GM18520 (cell line): Measurements from ENCODE around the gene LTBP2.

ENCODE experiments used
- ATAC-seq: cut with Tn5 transposase; IDR thresholded peaks from one replicate; pipeline ENCODE4 v1.9.1; 2021; ENCODE audit not compliant: unreplicated experiment

Gene LTBP2

DNA sequence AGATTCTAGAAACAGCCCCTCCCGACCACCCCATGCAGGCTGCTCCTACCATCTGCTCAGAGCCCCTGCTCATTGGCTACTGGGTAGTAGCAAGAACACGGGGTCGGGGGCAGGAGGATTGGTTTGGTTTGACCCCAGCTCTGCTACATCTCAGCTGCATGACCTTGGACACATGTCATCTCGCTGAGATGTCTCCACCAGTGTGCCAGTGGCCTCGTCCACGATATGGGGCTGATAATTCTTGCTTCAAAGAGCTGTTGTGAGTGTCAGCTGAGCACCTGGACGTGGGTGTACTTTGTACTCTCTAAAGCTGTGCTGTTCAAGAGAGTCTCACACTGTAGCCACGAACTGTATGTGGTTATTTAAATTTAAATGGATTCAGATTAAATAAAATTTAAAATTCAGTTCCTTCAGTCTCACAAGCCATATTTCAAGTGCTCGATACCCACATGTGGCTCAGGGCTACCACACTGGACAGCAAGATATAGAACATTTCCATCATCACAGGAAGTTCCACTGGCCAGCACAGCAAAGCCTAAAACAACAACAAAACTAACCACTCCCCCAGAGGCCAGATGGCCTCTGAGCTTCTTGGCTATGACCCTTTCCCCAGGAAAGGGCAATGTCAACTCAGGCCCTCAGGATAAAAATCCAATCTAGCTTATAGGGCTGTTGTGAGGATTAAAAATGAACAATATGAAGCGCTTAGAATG, 18.6 kb downstream of the LTBP2 start:
- ATAC-seq = no peak

DNA sequence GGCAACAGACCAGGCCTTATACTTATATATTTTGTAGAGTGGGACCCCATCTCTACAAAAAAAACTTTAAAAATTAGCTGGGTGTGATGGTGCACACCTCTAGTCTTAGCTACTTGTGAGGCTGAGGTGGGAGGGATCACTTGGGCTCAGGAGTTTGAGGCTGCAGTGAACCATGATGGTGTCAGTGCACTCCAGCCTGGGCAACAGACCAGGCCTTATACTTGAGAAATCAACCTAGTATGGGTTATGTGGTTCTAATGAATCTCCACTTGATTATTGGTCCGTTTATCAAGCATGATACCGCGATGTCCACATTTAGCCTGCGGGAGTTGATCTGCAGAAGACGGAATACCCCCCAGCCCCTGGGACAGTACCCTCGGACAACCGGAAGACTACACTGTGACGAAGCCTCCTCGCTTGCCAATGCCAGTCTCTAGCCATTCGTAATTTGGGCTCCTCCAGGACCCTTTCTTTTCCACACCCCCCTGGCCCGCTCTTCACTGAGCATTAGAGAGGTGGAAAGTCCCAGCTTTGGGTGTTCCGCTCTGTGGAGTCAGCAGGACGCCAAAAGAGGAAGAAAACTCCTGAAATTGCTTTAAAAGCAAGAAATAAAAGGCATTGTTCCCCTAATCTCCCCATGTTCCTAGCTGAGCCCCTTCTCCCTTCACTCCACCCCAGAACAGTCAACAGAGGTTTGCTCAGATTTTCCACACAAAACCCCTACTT, 19.4 kb downstream of the LTBP2 start:
- no peak for ATAC-seq

DNA sequence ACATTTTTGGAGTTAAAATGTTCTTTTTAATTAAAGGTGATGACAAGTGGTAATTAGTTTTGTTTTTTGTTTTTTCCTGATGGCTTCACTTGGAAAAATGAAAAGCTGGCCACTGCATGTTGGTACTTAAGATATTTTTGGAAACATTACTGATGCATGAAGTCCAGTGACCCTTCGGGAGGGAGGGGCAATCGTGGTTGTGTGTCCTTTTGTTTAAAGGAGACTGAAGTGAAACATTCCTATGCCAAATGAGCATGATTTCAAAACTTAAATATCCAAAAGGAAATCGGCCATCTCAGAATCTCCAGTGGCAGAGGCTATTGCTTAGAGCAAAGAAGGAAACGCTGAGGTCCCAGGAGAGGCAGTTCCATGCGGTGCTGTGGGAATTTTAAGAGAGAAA, 20.1 kb downstream of the LTBP2 start:
- ATAC-seq = no peak

DNA sequence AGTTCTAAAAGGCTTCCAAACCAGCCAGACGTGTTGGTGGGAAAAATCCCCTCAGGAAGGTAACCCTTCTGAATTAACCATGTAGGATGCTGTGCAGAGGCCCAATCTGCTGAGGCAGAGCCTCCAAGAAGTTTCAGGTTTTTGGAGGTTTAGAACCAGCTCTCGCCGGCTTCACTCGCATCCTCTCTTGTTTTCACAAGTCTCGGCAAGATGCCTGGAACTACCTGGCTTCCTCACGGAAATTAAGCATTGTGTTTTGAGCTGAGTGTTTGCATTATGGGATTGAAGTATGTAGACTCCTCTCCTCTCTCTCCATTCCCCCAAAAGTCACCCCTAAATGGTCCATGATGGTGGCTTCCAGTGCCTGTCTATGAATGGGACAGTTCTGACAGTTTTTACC, 20.6 kb downstream of the LTBP2 start:
- ATAC-seq = no peak

DNA sequence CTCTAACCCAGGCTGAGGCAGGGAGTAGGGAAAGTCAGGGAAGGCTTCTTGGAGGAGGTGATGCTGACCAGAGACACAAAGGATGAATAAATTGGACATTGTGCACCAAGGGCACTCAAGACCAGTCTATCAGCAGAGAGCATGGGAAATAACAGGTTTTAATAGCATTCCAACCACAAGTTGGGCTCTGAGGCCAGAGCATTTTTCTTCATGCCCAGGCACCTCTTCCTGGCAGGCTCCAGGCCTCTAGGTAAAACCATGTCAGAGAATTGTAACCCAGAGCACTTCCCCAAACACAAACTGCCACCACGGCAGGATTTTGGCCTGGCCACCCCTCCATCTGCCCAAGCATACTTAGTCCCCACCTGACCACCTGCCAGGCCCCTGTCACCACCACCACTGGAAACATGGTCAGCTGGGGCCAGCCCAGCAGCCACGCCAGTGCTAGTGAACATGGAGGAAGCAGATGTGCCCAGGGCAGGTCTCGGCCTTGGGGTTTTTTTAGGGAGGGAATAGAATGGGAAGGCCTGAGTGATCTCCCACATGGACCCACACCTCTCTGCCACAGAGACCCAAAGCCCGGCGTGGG, 22.7 kb downstream of the LTBP2 start:
- no peak for ATAC-seq

DNA sequence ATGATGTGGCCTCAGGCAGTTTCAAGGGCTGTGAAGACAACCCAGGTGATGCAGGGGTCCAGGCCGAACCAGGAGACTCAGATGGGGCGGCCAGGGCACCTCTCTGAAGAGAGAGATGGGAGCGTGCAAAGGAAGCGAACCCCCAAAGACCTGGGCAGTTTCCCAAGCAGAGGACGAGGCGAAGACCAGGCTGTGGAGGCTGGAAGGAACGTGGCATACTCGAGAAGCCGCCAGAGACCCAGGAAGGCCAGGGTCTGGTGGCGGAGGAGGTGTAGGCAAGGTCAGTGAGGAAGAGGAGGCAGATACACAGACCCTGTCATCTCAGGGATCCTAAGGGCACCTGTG, 24.7 kb downstream of the LTBP2 start:
- no peak for ATAC-seq

DNA sequence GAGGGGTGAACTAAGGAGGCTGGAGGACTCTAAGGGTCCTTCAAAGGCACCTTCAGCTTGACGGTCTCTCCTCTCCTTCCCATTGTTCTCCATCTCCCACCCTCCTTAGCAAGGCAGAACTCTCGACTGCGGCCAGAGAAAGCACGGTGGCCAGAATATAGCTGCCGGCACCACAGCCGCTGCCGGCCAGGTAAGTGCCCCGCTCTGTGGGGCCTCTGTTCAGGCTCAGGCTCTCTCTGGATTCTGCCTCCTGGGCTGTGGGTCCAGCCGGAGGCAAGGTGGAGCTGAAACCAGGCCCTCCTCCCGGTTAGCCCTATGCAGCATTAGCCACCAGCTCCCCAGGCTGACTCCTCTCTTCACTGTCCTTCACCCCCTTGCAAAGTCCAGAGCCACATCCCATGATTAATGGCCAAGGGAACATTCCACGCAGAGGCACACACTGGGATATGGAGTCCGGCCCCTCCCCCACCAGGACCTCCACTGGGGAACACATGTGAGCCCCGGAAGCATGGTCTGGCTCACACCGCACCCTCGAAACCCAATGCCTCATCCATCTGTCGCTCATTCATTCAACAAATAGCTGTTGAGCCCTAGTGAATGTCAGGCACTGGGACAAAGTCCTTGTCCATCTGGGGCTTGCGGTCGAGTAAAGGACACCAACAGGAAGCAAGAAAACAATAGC, 25.2 kb downstream of the LTBP2 start:
- no peak for ATAC-seq

DNA sequence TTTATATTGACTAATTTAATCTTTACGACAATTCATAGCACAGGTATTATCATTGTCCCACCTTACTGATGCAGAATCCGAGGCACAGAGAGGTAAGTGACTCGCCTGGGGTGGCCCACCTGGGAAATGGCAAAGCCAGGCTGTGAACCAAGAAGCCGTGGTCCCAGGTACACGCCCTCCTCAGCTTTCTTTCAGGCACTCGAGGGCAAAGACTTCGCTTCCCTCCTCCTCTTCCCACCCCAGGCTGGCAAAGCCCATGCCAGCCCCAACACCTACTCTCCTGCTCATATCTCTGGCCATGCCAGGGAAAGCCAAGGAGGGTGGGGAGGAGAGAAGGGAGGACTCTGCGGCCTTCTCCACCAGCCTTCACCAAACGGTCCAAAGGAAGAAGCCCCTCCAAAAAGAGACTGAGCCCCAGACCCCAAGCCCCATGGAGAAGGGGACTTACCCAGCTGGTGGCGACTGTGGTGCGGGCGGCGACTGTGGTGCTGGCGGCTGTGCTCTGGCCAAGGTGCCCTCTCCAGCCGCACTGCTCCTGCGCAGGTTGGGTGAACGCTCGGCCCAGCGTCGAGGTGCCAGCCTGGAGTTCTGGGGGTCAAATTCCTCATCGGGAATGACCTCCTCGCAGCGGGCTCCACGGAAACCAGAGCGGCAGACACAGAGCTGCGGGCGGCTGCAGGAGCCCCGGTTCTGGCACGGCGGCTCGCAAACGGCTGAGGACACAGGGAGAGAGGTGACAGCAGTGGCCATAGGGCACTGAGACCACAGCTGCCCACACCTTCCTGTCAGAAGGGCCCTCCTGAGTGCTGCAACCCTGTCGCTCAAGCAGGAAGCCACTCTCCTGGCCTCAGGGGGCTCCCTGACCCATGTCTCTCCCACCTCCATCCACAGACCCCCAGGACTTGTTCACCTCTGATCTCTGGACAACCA, 26.4 kb downstream of the LTBP2 start:
- ATAC-seq = no peak

DNA sequence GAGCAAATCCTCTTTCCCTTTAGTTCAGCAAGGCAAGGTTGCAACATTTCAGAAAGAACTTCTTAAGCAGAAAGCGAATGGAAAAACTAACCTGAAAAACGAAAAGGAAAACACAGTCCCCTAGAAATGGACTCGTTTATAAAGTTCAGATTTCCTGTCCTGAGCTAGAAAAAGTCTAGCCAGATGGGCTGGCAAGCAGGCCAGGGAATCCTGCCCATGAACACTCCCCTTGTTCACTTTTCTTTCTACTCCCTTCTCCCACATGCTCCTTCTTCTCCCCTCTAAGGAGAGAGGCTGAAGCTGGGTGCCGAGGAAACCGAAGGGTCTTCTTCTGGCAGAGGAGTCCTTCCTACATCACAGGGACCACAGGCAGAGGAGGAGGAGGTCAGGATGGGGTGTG, 27.1 kb downstream of the LTBP2 start:
- ATAC-seq = no peak

DNA sequence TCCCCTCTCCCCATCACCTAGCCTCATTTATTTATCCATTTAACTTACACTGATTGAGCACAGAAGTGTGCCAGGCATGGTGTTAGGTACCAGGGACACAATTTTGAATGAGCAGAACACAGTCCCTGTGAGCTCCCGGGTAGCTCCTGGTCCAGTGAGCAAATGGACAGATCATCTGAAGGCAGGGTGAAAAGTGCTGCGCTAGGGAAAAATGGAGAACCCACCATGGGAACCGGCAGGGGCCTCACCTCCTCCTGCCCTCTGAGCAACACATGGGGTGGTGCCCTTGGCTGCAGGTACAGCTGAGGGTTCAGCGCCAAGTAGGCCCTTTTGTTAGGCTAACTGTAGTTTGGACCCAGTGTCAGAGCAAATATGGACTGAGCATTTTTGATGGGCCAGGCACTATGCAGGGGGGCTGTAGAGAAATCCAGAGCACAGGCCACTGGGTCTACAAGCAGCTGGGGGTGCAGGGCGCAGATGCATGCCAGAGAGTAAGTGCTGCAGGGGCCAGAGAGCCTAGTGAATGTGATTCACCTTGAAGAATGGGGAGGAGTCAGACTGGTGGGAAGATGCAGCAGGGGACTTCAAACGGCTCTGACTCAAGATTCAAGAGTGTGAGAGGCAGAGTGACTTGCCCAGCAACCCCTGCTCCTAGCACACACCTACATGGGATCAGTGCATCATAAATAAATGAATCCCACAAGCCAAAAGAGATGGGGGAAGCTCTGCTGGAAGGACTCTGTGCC, 28.2 kb downstream of the LTBP2 start:
- ATAC-seq = no peak

DNA sequence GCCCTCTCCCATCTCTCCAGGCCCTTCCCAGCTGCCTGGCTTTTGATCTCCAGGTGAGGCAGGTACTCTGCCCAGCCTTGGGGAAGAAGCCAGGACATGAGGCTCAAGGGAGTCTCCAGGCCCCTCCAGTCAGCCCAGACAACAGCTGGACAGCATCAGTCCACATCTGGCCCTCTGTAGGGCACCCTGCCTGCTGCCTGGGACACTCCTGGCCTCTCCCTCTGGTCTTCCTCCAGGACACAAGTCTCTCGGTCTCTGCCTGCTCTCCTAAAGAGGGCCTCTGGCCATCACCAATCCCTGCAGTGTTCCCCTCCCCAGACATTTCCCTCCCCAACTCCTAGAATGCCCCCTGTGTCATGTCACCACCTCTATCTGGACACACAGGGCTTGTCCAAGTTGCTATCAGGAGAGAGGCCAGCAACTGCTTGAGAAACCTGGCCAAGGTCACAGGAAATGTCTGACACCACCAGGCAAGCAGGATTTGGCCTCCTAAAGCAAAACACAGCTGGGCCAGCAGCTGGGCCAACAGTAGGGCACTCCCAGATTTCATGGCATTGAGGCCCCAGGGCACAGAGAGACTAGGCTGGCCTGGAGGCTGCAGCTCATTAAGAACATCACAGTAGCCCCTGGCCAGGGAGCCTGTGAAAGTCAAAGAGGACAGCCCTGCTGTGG, 29.0 kb downstream of the LTBP2 start:
- no peak for ATAC-seq

DNA sequence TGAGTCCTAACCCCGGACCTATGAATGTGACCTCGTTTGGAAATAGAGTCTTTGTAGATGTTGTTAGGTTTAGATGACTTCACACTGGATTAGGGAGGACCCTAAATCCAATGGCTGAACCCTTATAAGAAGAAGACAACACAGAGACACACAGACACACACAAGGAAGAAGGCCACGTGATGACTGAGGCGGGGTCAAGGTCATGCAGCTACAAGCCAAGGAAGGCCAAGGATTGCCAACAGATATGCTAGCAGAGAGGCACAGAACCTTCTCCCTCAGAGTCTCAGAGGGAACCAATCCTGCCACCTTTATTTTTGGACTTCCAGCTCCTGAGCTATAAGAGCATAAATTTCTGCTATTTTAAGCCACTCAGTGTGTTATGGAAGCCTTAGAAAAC, 31.8 kb downstream of the LTBP2 start:
- ATAC-seq = no peak

DNA sequence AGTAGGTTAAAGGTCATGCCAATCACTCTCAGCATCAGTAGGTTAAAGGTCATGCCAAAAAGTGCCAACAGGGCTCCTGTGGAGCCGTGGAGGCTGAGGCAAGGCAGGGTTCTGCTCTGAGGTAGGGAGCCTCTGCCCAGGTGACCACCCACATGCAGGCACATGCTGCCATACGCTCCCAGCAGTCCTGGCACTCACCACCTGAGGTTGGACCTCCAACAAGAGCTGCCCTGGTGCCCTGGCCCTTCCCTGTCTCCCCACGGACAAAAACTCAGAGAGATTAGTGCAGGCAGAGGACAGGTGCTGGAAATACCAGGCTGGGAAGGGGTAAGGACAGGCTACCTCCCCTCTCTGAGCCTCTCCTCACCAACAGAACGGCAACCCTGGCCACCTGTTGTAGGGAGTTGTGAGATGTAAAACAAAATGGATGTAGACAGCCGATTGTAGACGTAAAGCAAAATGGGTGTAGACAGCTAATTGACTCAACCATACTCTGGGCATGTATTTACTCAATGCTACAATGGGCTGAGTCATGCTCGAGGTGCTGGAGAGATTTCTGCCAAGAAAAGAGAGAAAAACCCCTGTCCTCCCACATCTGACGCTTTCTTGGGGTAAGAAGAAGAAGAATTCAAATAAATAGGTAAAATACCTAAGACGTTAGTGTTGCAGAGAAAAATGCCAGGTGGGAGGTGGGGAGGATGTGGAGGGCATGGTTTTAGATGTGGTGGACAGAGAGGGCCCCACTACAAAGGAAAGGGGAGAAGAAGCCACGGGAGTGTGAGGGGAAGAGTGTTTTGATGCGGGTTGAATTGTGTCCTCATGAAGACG, 32.4 kb downstream of the LTBP2 start:
- ATAC-seq = no peak

DNA sequence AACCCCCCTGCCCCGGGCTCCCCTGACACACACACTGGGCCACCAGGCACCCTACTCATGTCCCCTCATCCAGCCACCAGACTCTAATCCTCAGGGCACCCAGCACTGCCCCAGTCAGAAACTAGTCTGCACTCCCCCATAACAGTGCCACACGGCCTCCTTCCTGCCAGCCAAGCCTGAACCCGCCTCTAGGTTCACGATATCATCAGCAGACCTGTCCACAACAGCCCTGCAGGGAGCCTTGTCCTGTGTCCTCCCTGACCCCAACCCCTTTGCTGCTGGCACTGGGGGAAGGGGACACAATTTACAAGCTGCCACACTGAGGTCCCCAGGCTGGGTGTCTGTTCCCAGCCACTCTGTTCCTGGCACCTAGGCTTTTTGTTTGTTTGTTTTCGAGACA, 33.6 kb downstream of the LTBP2 start:
- no peak for ATAC-seq

DNA sequence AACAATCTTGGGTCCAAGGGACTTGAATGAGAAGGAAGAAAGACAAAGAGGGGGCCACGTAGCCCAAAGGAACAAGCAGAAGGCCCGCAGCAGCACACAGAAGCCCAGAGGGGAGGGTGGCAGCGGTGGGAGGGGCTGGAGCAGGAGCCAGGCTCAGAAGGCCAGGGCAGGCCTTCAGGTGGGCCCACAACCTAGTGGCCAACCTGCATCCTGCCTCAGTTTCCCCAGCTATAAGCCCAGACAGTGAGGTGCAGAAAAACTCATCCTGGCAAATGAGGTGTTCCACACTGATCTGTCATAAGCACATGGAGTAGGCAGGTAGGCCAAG, 34.1 kb downstream of the LTBP2 start:
- ATAC-seq = no peak

DNA sequence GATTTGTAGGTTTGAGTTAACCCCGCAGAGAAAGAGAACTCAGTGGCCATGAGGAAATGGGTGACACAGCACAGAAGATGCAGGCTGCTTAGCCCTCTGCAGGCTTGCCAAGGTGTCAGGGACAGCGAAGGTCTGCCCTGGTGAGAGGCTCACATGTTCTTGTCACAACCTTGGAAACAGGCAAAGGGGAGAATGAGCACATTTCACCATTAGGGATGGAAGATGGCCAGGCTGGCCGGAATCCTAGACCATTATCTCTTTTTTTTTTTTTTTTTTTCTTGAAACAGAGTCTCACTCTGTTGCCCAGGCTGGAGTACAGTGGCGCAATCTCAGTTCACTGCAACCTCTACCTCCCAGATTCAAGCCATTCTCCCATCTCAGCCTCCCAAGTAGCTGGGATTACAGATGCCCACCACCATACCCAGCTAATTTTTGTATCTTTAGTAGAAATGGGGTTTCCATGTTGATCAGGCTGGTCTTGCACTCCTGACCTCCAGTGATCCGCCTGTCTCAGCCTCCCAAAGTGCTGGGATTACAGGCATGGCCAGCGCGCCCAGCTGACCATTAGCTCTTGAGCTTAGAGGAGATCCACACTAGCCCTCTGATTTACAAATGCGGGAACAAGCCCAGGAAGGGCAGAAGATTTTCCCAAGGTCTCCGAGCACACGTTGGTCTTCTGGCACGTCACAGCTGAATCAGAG, 34.6 kb downstream of the LTBP2 start:
- ATAC-seq = no peak

DNA sequence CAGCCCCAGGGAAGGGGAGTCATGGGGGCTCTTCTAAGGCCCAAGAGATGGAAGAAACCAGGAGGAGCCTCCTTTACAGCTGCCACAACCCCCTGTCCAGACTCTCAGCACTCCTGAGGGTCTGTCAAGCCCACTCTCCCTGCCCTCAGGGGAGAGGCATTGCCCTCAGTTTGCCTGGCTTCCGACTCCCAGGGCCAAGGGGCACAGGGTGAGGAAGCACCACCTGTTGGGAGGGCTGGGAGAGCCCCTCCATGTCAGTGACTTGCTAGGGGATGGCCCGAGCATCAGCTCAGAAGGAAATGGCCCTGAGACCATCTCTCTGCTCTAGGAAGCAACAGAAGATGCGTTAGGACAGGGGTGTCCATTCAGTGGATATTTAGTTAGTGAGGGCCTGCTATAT, 36.1 kb downstream of the LTBP2 start:
- ATAC-seq = no peak

DNA sequence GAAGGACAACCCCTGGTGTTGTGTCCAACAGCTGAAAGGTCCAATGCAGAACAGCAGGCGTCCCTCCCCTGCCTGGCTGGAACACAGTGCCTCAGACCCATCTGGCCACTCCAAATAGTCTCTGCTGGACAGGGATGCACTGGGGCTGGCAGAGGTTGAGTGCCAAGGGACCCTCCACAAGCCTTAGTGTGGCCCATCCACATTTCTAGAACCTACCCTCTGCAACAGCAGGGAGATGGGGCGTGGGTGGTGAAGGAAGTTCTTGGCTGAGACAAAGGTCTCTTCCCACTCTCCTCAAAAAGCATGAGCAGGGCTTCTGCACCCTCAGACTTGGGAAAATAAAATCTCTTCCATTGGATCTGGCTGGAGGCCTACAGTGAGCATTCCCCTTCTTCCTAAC, 36.5 kb downstream of the LTBP2 start:
- ATAC-seq = no peak
